ENCODE measurements around the gene CDK16. TPM values are rescaled to one million over a fixed set of nuclear protein-coding genes. Genes with fewer than 3 reads are reported as not detected.

CDK16 gene
- total and polyA plus RNA-seq, 2 of the 13 experiments (the other 11 are each of a cell fraction or from before 2014, with no cell fraction given), result 64.5 to 225 TPM

DNA sequence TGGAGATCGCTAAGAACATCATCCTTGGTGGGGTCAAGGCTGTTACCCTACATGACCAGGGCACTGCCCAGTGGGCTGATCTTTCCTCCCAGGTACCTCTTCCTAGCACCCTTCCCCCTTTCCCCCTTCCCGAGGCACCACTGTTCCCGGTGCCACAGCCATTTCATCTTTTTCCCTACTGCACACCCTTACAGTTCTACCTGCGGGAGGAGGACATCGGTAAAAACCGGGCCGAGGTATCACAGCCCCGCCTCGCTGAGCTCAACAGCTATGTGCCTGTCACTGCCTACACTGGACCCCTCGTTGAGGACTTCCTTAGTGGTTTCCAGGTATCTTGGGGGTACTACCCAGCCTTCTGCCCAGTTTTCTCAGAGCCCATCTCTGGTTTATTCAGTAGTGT is 19.2 kb upstream of the CDK16 start:
- H3K9me3 ChIP-seq (ENCODE audit: low read length), result no peaks in the 10 kb centered on the region
- DNase-seq (ENCODE audit: low spot score) (no peak), FAIRE-seq (no peak), ATAC-seq (no peak)
- intact Hi-C loops (cut with micrococcal nuclease; ENCODE audit: unreplicated experiment) (no loop called here), in situ Hi-C loops (cut with HindIII; ENCODE audit: extremely low pct_ligation_motif_present, low pct_unique_long_range_greater_than_20kb) (no loop called here)
- H2AFZ ChIP-seq (ENCODE audit: low read length), result no peak overlapping the region
- 98% methylated on average over 9 of the region's 10 CpGs for WGBS (ENCODE audit: low lambda C conversion rate)
- H3K27ac ChIP-seq (ENCODE audit: extremely low read length, insufficient read depth, low read length), result no peak overlapping the region
- TF ChIP-seq CCAR2 (optimal IDR thresholded peaks at IDR 0.05; ENCODE audit: low read depth, low read length) (no peak), ZNF816 (CRISPR knock-in tag; IDR thresholded peaks at IDR 0.05; ENCODE audit: borderline replicate concordance) (no peak)
- ChIA-PET CTCF (ENCODE audit: low intra/inter-chr PET ratio, low total read pairs) (no interaction called here), POLR2A (no interaction called here)
- no peak overlapping the region for H3K9ac ChIP-seq (ENCODE audit: insufficient read depth, low read depth, low read length)
- peaks cover 39% of the 10 kb centered on the region for H3K79me2 ChIP-seq (ENCODE audit: insufficient read depth, low read length)
- H3K27me3 ChIP-seq (ENCODE audit: control insufficient read depth in 1 of 2, insufficient read depth in 2 of 2, low read length in 2 of 2), result no peaks in the 10 kb centered on the region; a peak in 1 of 5 replicates
- peaks cover 75% of the 10 kb centered on the region for H3K4me1 ChIP-seq (ENCODE audit: insufficient read depth, low read length)
- peaks cover 8% of the 10 kb centered on the region for H4K20me1 ChIP-seq (ENCODE audit: insufficient read depth, low read length)
- H3K4me2 ChIP-seq (ENCODE audit: low read depth, low read length), result no peak overlapping the region
- H3K36me3 ChIP-seq (replicated peaks in 1 of 2; ENCODE audit: control insufficient read depth in 1 of 2, insufficient read depth in 2 of 2, low read length in 2 of 2), result peaks cover 12 to 48% of the 10 kb centered on the region in 2 experiments
- H3K4me3 ChIP-seq (replicated peaks in 1 of 3; ENCODE audit: insufficient read depth in 1 of 3, low read depth in 2 of 3, low read length in 3 of 3), result no peak overlapping the region
- no TSS peak for BruUV-seq (replicated peaks)

GRCh38 chrX:47200385-47201150 is 17.9 kb upstream of the CDK16 start:
- no peak overlapping the region for H2AFZ ChIP-seq (ENCODE audit: low read length)
- peaks cover 8% of the 10 kb centered on the region for H4K20me1 ChIP-seq (ENCODE audit: insufficient read depth, low read length)
- DNase-seq (ENCODE audit: low spot score), result peak; percentile 42
- ChIA-PET CTCF (ENCODE audit: low intra/inter-chr PET ratio, low total read pairs) (no interaction called here), POLR2A (interaction anchor here (1.2 kb wide), 1 partner anchor 18 kb away, joined by 13 read pairs; the partner anchor contains the start of gene CDK16)
- H3K4me3 ChIP-seq (replicated peaks in 1 of 3; ENCODE audit: insufficient read depth in 1 of 3, low read depth in 2 of 3, low read length in 3 of 3), result no peak overlapping the region
- H3K36me3 ChIP-seq (replicated peaks in 1 of 2; ENCODE audit: control insufficient read depth in 1 of 2, insufficient read depth in 2 of 2, low read length in 2 of 2), result peaks cover 14 to 57% of the 10 kb centered on the region in 2 experiments
- intact Hi-C loops (cut with micrococcal nuclease; ENCODE audit: unreplicated experiment), result no loop called here
- 58% methylated on average over 4 of the region's 9 CpGs for WGBS (ENCODE audit: low lambda C conversion rate)
- peak; percentile 56 for FAIRE-seq
- H3K79me2 ChIP-seq (ENCODE audit: insufficient read depth, low read length), result peaks cover 28% of the 10 kb centered on the region
- H3K27ac ChIP-seq (ENCODE audit: extremely low read length, insufficient read depth, low read length), result peak overlapping the region; percentile 63
- no peaks in the 10 kb centered on the region for H3K27me3 ChIP-seq (ENCODE audit: control insufficient read depth in 1 of 2, insufficient read depth in 2 of 2, low read length in 2 of 2)
- H3K4me2 ChIP-seq (ENCODE audit: low read depth, low read length), result peak overlapping the region; percentile 32; the same call in 1 of the 2 replicates
- H3K4me1 ChIP-seq (ENCODE audit: insufficient read depth, low read length), result peaks cover 63% of the 10 kb centered on the region
- no peaks in the 10 kb centered on the region for H3K9me3 ChIP-seq (ENCODE audit: low read length)
- in situ Hi-C loops (cut with HindIII; ENCODE audit: extremely low pct_ligation_motif_present, low pct_unique_long_range_greater_than_20kb), result no loop called here
- peak; percentile 55 for ATAC-seq
- no TSS peak for BruUV-seq (replicated peaks)
- H3K9ac ChIP-seq (ENCODE audit: insufficient read depth, low read depth, low read length), result no peak overlapping the region; the same call in 1 of the 2 replicates
- TF ChIP-seq, protein P1, sequence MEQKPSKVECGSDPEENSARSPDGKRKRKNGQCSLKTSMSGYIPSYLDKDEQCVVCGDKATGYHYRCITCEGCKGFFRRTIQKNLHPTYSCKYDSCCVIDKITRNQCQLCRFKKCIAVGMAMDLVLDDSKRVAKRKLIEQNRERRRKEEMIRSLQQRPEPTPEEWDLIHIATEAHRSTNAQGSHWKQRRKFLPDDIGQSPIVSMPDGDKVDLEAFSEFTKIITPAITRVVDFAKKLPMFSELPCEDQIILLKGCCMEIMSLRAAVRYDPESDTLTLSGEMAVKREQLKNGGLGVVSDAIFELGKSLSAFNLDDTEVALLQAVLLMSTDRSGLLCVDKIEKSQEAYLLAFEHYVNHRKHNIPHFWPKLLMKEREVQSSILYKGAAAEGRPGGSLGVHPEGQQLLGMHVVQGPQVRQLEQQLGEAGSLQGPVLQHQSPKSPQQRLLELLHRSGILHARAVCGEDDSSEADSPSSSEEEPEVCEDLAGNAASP (CRISPR knock-in tag; IDR thresholded peaks at IDR 0.05; ENCODE audit: borderline replicate concordance), result no peak
- no peak for TF ChIP-seq ZNF737 (CRISPR knock-in tag; IDR thresholded peaks at IDR 0.05; ENCODE audit: borderline replicate concordance)
- TF ChIP-seq, protein P2, sequence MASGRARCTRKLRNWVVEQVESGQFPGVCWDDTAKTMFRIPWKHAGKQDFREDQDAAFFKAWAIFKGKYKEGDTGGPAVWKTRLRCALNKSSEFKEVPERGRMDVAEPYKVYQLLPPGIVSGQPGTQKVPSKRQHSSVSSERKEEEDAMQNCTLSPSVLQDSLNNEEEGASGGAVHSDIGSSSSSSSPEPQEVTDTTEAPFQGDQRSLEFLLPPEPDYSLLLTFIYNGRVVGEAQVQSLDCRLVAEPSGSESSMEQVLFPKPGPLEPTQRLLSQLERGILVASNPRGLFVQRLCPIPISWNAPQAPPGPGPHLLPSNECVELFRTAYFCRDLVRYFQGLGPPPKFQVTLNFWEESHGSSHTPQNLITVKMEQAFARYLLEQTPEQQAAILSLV (CRISPR knock-in tag; IDR thresholded peaks at IDR 0.05; ENCODE audit: borderline replicate concordance), result no peak
- TF ChIP-seq FOSL2 (CRISPR knock-in tag; IDR thresholded peaks at IDR 0.05), result peak; percentile 81
- TF ChIP-seq TOPORS (CRISPR knock-in tag; IDR thresholded peaks at IDR 0.05), result no peak
- TF ChIP-seq FOSL1 (CRISPR knock-in tag; IDR thresholded peaks at IDR 0.05; ENCODE audit: borderline replicate concordance), result peak; percentile 22; the same call in 1 of the 2 replicates
- 0 out of 2 replicates have a peak, but pooled peaks have one; percentile 7 for TF ChIP-seq STAG1 (CRISPR knock-in tag; IDR thresholded peaks at IDR 0.05)
- no peak for TF ChIP-seq HDAC6 (IDR thresholded peaks at IDR 0.05; ENCODE audit: low read depth, low read length)
- TF ChIP-seq MEF2D (CRISPR knock-in tag; IDR thresholded peaks at IDR 0.05), result no peak
- peak; percentile 53 for TF ChIP-seq RARA (CRISPR knock-in tag; IDR thresholded peaks at IDR 0.05)
- peak; percentile 75 for TF ChIP-seq ZBTB33 (CRISPR knock-in tag; IDR thresholded peaks at IDR 0.05)

All from HepG2 (cell line).